ENCODE measurements around the gene WNK4.

DNA sequence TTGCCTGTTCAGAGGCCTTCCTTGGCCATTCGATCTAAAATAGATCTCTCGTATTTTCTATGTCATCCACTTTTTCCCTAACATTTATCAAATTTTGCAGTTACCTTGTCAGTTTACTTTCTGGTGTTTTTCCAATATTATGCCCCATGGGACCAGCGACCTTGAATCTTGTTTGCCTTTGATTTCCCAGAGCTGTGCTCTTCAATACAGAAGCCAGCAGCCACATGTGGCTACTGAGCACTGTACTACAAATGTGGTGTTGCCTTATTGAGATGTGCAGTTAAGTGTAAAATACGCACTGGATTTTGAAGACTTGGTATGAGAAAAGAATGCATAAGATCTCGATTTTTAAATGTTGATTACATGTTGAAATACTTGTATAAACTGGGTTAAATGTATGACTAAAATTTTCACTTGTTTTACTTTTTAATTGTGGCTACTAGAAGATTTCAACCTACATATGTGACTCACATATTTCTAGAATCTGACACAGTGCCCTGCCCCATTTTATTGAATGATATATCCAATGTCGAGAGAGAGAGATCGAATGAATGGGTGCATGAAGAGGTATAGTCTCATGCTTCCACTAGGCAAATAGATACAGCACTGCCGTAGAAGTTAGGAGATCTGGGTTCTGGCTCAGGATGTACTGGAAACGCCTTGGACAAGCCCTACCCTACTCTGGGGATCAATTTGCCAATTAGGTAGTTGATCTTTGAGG lies 52.0 kb downstream of the WNK4 start:
- TF ChIP-seq POLR2A (IDR thresholded peaks at IDR 0.05): no peak
- TF ChIP-seq, protein P1, sequence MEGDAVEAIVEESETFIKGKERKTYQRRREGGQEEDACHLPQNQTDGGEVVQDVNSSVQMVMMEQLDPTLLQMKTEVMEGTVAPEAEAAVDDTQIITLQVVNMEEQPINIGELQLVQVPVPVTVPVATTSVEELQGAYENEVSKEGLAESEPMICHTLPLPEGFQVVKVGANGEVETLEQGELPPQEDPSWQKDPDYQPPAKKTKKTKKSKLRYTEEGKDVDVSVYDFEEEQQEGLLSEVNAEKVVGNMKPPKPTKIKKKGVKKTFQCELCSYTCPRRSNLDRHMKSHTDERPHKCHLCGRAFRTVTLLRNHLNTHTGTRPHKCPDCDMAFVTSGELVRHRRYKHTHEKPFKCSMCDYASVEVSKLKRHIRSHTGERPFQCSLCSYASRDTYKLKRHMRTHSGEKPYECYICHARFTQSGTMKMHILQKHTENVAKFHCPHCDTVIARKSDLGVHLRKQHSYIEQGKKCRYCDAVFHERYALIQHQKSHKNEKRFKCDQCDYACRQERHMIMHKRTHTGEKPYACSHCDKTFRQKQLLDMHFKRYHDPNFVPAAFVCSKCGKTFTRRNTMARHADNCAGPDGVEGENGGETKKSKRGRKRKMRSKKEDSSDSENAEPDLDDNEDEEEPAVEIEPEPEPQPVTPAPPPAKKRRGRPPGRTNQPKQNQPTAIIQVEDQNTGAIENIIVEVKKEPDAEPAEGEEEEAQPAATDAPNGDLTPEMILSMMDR (IDR thresholded peaks at IDR 0.05): no peak
